T-cell (primary cell): ENCODE measurements around the gene XPNPEP2. TPM values are rescaled to one million over a fixed set of nuclear protein-coding genes. Genes with fewer than 3 reads are reported as not detected.
A peak's percentile ranks its signal among the peaks of the same experiment; 100 is the strongest.

Experiments
- ATAC-seq, 4 experiments: fragments of 200-7000 bp in 3 of 4; fragments of 150-1000 bp in 1 of 4; cut with Tn5 transposase; replicated peaks in 1 of 4; 1 replicate in 3 of 4; 2 replicates in 1 of 4; pipeline ENCODE4 v1.10.0; 2021; ENCODE audit warnings: moderate library complexity in 3 of 4, mild to moderate bottlenecking in 2 of 4, moderate number of reproducible peaks in 1 of 4
- CTCF ChIA-PET, 2 donors: fragments of 300-600 bp; sonication (Branson Sonifier 250); formaldehyde crosslinking; loops; one replicate each; lab custom pipeline; 2022; ENCODE audit warnings: antibody characterized with exemption in 2 of 2; lab: Charles Lee
- POLR2A ChIA-PET, 2 donors: fragments of 300-600 bp; sonication (Branson Sonifier 250); formaldehyde crosslinking; loops; one replicate each; lab custom pipeline; 2022; ENCODE audit warnings: antibody characterized with exemption in 2 of 2; lab: Charles Lee
- DNase-seq, 35 experiments: peaks; one replicate each; pipeline versions ENCODE4 v3.0.0 to v3.0.0-alpha.2; 2013 to 2023
- H3K27ac ChIP-seq: one replicate; pipeline ENCODE4 v1.5.1; 2013; ENCODE audit warnings: low read length
- H3K27me3 ChIP-seq, 2 experiments: replicated peaks in 1 of 2; 1 replicate in 1 of 2; 2 replicates in 1 of 2; pipeline versions ENCODE4 v1.6.1 to v1.7.0; 2013; ENCODE audit warnings: low read length in 1 of 2, mixed read lengths in 1 of 2; ENCODE audit not compliant: control insufficient read depth in 2 of 2, insufficient read depth in 2 of 2; ENCODE audit errors: extremely low read depth in 1 of 2
- H3K36me3 ChIP-seq, 2 donors: 1 replicate in 1 of 2; 2 replicates in 1 of 2; pipeline versions ENCODE4 v1.6.1 to v1.7.0; 2013; ENCODE audit warnings: low read length in 1 of 2; ENCODE audit not compliant: control insufficient read depth in 2 of 2, insufficient read depth in 1 of 2; ENCODE audit errors: extremely low read depth in 1 of 2
- H3K4me1 ChIP-seq, 2 experiments: 1 replicate in 1 of 2; 2 replicates in 1 of 2; pipeline versions ENCODE4 v1.6.1 to v1.7.0; 2013; ENCODE audit warnings: low read length in 2 of 2, mixed read lengths in 1 of 2; ENCODE audit not compliant: insufficient read depth in 2 of 2, control insufficient read depth in 1 of 2; ENCODE audit errors: extremely low read depth in 1 of 2
- H3K4me3 ChIP-seq, 2 donors: 1 replicate in 1 of 2; 2 replicates in 1 of 2; pipeline versions ENCODE4 v1.5.1 to v1.7.0; 2013; ENCODE audit warnings: mild to moderate bottlenecking in 2 of 2, low read length in 1 of 2, moderate library complexity in 1 of 2; ENCODE audit not compliant: control insufficient read depth in 1 of 2; ENCODE audit errors: extremely low read depth in 1 of 2
- H3K9me3 ChIP-seq: 2 replicates; pipeline ENCODE4 v1.7.0; 2013
- H3K27ac Mint-ChIP-seq, 2 donors: one replicate each; pipeline ENCODE4 v1.8.0; 2020 to 2021; ENCODE audit warnings: mild to moderate bottlenecking in 2 of 2, mixed read lengths in 2 of 2
- H3K27me3 Mint-ChIP-seq, 2 donors: one replicate each; pipeline ENCODE4 v1.8.0; 2021 to 2022; ENCODE audit warnings: mixed read lengths in 2 of 2
- H3K36me3 Mint-ChIP-seq: one replicate; pipeline ENCODE4 v1.8.0; 2021; ENCODE audit warnings: mixed read lengths
- H3K4me1 Mint-ChIP-seq, 3 donors: one replicate each; pipeline ENCODE4 v1.8.0; 2020 to 2022; ENCODE audit warnings: mixed read lengths in 3 of 3, mild to moderate bottlenecking in 1 of 3
- H3K4me3 Mint-ChIP-seq, 3 donors: one replicate each; pipeline ENCODE4 v1.8.0; 2020 to 2022; ENCODE audit warnings: mild to moderate bottlenecking in 3 of 3, mixed read lengths in 3 of 3, moderate library complexity in 3 of 3
- H3K9me3 Mint-ChIP-seq, 3 donors: one replicate each; pipeline ENCODE4 v1.8.0; 2020 to 2022; ENCODE audit warnings: mixed read lengths in 3 of 3
- WGBS: methylation state at CpG from one replicate; pipeline ENCODE4 v1.1.5; 2013; ENCODE audit warnings: missing lambda C conversion rate; ENCODE audit not compliant: insufficient coverage; 5-methylcytosine and 5-hydroxymethylcytosine counted together
- total RNA-seq, 35 experiments: library from RNA in 6 of 35; stranded (reverse) in 6 of 35; fragments of 120-200 nt in 1 of 35; gene quantifications; one replicate each; pipeline versions ENCODE4 v1.2.1 to v1.2.4 and lab custom pipeline; 2013 to 2026

The XPNPEP2 gene
- total RNA-seq, 5 donors from 2014 or later (not counting 1 experiment from before 2014, with no cell fraction given), result 0.20 to 0.84 (median 0.37) TPM; not detected in 1

DNA sequence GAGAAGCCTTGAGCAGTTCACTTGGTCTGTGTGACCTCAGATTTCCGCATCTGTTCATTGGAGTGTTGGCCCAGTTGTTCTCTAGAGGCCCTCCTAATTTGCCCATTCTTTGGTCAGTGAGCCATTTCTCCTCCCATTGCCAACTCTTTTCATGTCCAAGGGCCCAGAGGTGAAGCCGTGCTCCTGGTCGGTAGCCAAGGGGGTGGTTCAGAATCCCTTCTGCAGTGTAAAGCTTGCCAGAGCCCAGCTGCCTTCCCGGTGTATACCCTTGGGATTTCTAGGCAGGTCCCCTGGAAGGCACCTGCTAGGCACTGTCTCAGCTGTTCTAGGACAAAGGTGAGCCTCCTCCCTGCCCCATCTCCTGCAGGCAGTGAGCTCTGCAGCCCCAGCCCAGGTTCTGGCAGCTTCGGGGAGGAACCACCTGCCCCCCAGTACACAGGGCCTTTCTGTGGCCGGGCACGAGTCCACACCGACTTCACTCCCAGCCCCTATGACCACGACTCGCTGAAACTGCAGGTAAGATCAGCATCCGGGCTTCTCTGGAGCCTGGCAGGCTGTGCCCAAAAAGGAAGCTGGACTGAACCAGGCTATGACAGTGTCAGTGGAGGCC lies 53.3 kb downstream of the XPNPEP2 start:
- Histone ChIP-seq H3K4me3 (no peak overlapping the region), H3K9me3 (no peaks in the 10 kb centered on the region), H3K4me1 (peaks cover 0 to 53% of the 10 kb centered on the region in 2 experiments), H3K27me3 (no peaks in the 10 kb centered on the region), H3K27ac (no peak overlapping the region), H3K36me3 (peaks cover 0 to 84% of the 10 kb centered on the region in 2 donors)
- peaks cover 15 to 22% (median 19%) of the 10 kb centered on the region in 3 donors for H3K4me1 Mint-ChIP-seq
- no peak overlapping the region for H3K4me3 Mint-ChIP-seq
- DNase-seq, result no peak
- peaks cover 15% of the 10 kb centered on the region for H3K36me3 Mint-ChIP-seq
- no peak for ATAC-seq
- H3K27me3 Mint-ChIP-seq, result no peaks in the 10 kb centered on the region
- POLR2A ChIA-PET, result no interaction called here
- no peaks in the 10 kb centered on the region for H3K9me3 Mint-ChIP-seq
- no peak overlapping the region for H3K27ac Mint-ChIP-seq
- CTCF ChIA-PET, result interaction anchor here (0.6 to 1.1 kb wide), 2 partner anchors 8 to 288 kb away, joined by 3 read pairs; no protein-coding TSS in a partner anchor
- WGBS, result 78% methylated on average over 5 of the region's 11 CpGs

DNA sequence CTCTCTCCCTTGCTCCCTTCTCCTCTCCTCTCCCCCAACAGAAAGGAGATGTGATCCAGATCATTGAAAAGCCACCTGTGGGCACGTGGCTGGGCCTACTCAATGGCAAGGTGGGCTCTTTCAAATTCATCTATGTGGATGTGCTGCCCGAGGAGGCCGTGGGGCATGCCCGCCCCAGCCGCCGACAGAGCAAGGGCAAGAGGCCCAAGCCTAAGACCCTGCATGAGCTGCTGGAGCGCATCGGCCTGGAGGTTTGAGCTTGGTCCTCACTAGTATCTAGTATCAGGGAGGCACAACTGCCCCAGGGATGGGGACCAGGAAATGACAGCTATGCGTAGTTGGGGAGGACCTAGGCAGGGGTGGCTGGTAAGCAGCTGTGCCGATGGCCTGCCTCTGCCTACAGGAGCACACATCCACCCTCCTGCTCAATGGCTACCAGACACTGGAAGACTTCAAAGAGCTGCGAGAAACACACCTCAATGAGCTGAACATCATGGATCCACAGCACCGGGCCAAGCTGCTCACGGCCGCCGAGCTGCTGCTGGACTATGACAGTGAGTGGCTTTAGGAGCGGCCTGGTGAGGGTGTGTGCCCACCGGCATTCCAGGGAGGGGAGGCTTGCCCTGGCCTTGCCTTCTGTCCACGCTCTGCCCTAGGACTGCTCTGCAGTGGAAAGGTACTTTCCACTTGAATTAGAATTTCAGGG lies 54.0 kb downstream of the XPNPEP2 start:
- ATAC-seq (no peak), DNase-seq (no peak)
- Histone ChIP-seq H3K4me1 (peaks cover 0 to 50% of the 10 kb centered on the region in 2 experiments), H3K36me3 (peaks cover 0 to 83% of the 10 kb centered on the region in 2 donors), H3K27me3 (no peaks in the 10 kb centered on the region), H3K4me3 (no peak overlapping the region), H3K27ac (no peak overlapping the region), H3K9me3 (no peaks in the 10 kb centered on the region)
- CTCF ChIA-PET, result interaction anchor here (0.6 to 1.1 kb wide), 2 partner anchors 9 to 288 kb away, joined by 3 read pairs; no protein-coding TSS in a partner anchor
- Mint-ChIP-seq H3K4me1 (peaks cover 9 to 19% (median 13%) of the 10 kb centered on the region in 3 donors), H3K27ac (peak overlapping the region in 1 of 2 donors; percentile 28), H3K27me3 (no peaks in the 10 kb centered on the region), H3K9me3 (no peaks in the 10 kb centered on the region), H3K36me3 (peaks cover 9% of the 10 kb centered on the region), H3K4me3 (no peak overlapping the region)
- WGBS, result 95% methylated on average over 8 of the region's 18 CpGs
- POLR2A ChIA-PET, result no interaction called here

DNA sequence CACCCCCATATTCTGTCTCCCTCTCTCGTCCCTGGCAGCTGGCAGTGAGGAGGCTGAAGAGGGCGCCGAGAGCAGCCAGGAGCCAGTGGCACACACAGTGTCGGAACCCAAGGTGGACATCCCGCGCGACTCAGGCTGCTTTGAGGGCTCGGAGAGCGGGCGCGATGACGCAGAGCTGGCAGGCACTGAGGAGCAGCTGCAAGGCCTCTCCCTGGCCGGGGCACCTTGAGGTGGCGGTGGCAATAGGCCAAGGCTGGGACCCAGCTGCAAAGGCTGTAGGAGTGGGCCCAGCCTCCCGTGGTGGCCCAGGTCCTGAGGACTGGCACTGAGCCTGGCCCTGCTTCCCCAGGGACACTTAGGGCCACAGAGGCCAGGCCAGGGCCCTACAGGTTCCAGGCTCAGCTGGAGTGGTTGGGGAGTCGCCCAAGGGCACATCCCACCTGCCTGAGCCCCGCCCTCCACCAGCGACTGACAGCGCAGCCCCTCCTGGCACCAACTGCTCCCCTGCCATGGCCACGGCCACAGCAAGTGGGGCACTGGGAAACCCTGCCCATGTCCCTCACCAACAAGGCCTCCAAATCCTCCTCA lies 54.9 kb downstream of the XPNPEP2 start:
- no peak overlapping the region for H3K4me3 ChIP-seq
- no peak overlapping the region for H3K4me3 Mint-ChIP-seq
- DNase-seq, result no peak
- H3K4me1 Mint-ChIP-seq, result peaks cover 13 to 18% (median 15%) of the 10 kb centered on the region in 3 donors
- CTCF ChIA-PET, result no interaction called here
- H3K27me3 ChIP-seq, result no peaks in the 10 kb centered on the region
- H3K9me3 ChIP-seq, result no peaks in the 10 kb centered on the region
- H3K36me3 ChIP-seq, result peaks cover 0 to 73% of the 10 kb centered on the region in 2 donors
- H3K4me1 ChIP-seq, result peaks cover 0 to 44% of the 10 kb centered on the region in 2 experiments
- WGBS, result 71% methylated on average over 1 of the region's 20 CpGs
- H3K27ac Mint-ChIP-seq, result no peak overlapping the region
- no peak for ATAC-seq
- H3K9me3 Mint-ChIP-seq, result no peaks in the 10 kb centered on the region
- peaks cover 9% of the 10 kb centered on the region for H3K36me3 Mint-ChIP-seq
- peaks cover 0 to 7% of the 10 kb centered on the region in 2 donors for H3K27me3 Mint-ChIP-seq
- no peak overlapping the region for H3K27ac ChIP-seq
- POLR2A ChIA-PET, result no interaction called here

DNA sequence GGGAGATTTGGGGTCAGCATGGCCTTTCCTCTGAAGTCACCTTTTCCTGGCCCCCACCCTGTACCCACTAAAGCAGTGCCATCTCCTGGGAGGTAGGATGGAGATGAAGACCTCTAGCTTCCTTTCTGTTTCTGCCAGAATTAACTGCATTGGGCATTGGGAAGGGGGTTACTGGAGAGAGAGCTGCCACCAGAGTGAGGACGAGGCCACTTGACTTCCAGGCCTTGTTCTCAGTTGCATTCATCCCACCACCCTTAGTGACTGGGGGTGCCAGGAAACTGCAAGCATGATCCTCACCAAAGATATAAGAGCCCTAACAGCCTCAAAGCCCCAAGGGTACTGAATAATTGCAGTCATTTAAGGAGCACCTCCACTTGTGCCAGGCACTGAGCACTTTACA lies 56.8 kb downstream of the XPNPEP2 start:
- Mint-ChIP-seq H3K4me3 (no peak overlapping the region), H3K4me1 (peaks cover 19 to 25% (median 20%) of the 10 kb centered on the region in 3 donors), H3K27ac (peak overlapping the region in 1 of 2 donors; percentile 5), H3K36me3 (peaks cover 3% of the 10 kb centered on the region), H3K9me3 (no peaks in the 10 kb centered on the region), H3K27me3 (peaks cover 0 to 7% of the 10 kb centered on the region in 2 donors)
- POLR2A ChIA-PET, result interaction anchor here in 1 of 2 donors (1.0 kb wide), 1 partner anchor 29 kb away, joined by 3 read pairs; no protein-coding TSS in a partner anchor
- ATAC-seq (no peak), DNase-seq (no peak)
- no peaks in the 10 kb centered on the region for H3K27me3 ChIP-seq
- H3K36me3 ChIP-seq, result peaks cover 0 to 61% of the 10 kb centered on the region in 2 donors
- CTCF ChIA-PET, result no interaction called here
- H3K4me3 ChIP-seq, result no peak overlapping the region
- no peaks in the 10 kb centered on the region for H3K9me3 ChIP-seq
- WGBS, result no CpG with 5 or more reads among the region's 1 CpG
- H3K27ac ChIP-seq, result no peak overlapping the region
- H3K4me1 ChIP-seq, result peaks cover 0 to 38% of the 10 kb centered on the region in 2 experiments

DNA sequence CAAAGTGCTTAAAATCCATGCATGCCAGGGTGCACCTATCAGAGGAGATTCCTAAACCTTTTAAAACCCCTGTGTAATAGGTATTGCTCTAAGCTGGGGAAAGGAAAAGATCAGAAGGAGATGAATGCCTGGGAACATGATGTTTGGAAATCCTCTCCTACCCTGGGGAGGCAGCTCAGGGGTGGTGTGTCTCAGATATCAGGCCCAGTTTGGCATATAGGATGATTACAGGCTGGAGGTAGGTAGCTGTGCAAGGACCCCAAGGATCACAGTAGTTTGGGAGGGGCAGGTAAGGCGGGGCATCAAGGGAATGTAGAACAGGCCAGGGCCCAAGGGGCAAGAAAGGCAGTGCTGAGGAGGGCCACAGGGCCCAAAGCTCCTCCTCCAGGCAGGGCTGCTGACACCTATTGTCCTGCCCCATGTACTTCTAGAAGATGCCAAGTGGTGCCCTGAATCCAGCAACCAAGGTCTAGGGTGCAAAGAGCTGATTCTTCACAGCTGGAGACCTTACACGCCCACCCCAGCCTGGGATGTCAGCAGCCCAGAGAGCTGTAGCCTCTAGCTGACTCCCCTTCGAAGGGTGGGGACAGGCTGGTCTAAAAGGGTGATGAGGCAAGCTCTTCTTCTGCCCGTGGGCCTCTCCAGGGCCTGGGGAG lies 58.6 kb downstream of the XPNPEP2 start:
- Histone ChIP-seq H3K4me1 (peaks cover 0 to 27% of the 10 kb centered on the region in 2 experiments), H3K9me3 (no peaks in the 10 kb centered on the region), H3K36me3 (peaks cover 0 to 43% of the 10 kb centered on the region in 2 donors), H3K27me3 (no peaks in the 10 kb centered on the region), H3K4me3 (no peak overlapping the region), H3K27ac (no peak overlapping the region)
- WGBS, result 87% methylated on average over 3 of the region's 4 CpGs
- peak overlapping the region; percentile 43 to 55 for H3K27ac Mint-ChIP-seq
- DNase-seq (no peak), ATAC-seq (no peak)
- CTCF ChIA-PET, result no interaction called here
- no peaks in the 10 kb centered on the region for H3K9me3 Mint-ChIP-seq
- no peak overlapping the region for H3K4me3 Mint-ChIP-seq
- POLR2A ChIA-PET, result interaction anchor here in 1 of 2 donors (0.9 kb wide), 1 partner anchor 25 kb away, joined by 3 read pairs; no protein-coding TSS in a partner anchor
- peaks cover 3% of the 10 kb centered on the region for H3K36me3 Mint-ChIP-seq
- peaks cover 18 to 25% (median 19%) of the 10 kb centered on the region in 3 donors for H3K4me1 Mint-ChIP-seq
- peaks cover 0 to 7% of the 10 kb centered on the region in 2 donors for H3K27me3 Mint-ChIP-seq

DNA sequence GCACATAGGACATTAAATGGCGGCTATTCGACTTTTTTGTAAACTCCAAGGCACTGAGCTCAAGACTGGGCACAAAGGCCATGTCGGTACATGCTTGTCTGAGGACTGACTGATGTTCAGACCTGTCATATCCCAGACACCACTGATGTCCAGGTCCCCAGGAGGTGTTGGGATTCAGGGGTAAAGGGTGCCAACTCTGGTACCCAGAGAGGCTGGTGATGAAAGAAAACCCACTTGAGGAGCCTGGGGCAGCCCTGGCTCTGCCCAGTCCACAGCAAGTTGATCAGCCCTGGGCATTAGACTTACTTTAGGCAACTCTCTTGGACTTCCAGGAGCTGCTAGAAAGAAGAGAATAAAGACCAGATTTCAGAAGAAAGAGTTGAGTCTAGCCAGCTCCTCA lies 59.7 kb downstream of the XPNPEP2 start:
- Mint-ChIP-seq H3K27ac (peak overlapping the region; percentile 66 to 81), H3K4me1 (peaks cover 18 to 25% (median 19%) of the 10 kb centered on the region in 3 donors), H3K4me3 (no peak overlapping the region), H3K27me3 (peaks cover 0 to 7% of the 10 kb centered on the region in 2 donors), H3K9me3 (no peaks in the 10 kb centered on the region), H3K36me3 (peaks cover 3% of the 10 kb centered on the region)
- POLR2A ChIA-PET, result interaction anchor here in 1 of 2 donors (0.5 to 1.0 kb wide), 2 partner anchors 15 to 22 kb away, joined by 3 to 5 read pairs; no protein-coding TSS in a partner anchor
- Histone ChIP-seq H3K27me3 (no peaks in the 10 kb centered on the region), H3K36me3 (peaks cover 0 to 32% of the 10 kb centered on the region in 2 donors), H3K27ac (no peak overlapping the region), H3K9me3 (no peaks in the 10 kb centered on the region), H3K4me1 (peaks cover 0 to 17% of the 10 kb centered on the region in 2 experiments), H3K4me3 (no peak overlapping the region)
- CTCF ChIA-PET, result no interaction called here
- ATAC-seq (peak in 1 of 4 experiments; percentile 13), DNase-seq (no peak)
- WGBS, result no CpG with 5 or more reads among the region's 3 CpGs
